Gastroesophageal sphincter (tissue), 3 donors: ENCODE measurements around the gene PASD1.

Experiments used
- POLR2A ChIP-seq, 2 donors: fragments of 450-650 bp; IDR thresholded peaks; one replicate each; pipeline ENCODE4 v1.6.1; 2017; ENCODE audit warnings: antibody characterized with exemption in 2 of 2, mild to moderate bottlenecking in 2 of 2, moderate library complexity in 1 of 2
- TF ChIP-seq, protein P1 (sequence below), 4 experiments: fragments of 200-600 bp in 2 of 4; fragments of 450-650 bp in 2 of 4; sonication (generic) in 1 of 4; IDR thresholded peaks; one replicate each; pipeline ENCODE4 v1.5.1; 2017 to 2019; ENCODE audit warnings: antibody characterized with exemption in 4 of 4, mild to moderate bottlenecking in 2 of 4, moderate library complexity in 2 of 4

DNA sequence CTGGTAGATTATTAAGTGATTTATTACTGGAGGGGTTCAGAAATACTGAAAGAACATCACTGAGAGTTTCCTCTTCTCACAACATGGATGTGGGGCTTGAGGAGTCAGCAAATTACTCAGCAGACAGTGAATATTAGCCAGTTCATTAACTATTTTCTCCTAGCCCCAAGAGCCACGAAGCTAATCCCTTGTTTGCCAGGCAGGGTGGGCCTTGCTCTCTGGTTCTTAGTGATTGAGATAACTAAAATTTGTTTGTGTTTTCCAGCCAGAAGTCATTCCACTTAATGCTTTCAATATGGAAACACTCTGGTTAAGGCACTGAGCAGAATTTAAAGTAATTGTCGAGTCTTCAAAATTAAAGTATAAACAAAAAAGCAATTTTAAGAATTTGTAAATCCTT is 40.1 kb upstream of the PASD1 start:
- TF ChIP-seq, protein P1, sequence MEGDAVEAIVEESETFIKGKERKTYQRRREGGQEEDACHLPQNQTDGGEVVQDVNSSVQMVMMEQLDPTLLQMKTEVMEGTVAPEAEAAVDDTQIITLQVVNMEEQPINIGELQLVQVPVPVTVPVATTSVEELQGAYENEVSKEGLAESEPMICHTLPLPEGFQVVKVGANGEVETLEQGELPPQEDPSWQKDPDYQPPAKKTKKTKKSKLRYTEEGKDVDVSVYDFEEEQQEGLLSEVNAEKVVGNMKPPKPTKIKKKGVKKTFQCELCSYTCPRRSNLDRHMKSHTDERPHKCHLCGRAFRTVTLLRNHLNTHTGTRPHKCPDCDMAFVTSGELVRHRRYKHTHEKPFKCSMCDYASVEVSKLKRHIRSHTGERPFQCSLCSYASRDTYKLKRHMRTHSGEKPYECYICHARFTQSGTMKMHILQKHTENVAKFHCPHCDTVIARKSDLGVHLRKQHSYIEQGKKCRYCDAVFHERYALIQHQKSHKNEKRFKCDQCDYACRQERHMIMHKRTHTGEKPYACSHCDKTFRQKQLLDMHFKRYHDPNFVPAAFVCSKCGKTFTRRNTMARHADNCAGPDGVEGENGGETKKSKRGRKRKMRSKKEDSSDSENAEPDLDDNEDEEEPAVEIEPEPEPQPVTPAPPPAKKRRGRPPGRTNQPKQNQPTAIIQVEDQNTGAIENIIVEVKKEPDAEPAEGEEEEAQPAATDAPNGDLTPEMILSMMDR (IDR thresholded peaks at IDR 0.05), result no peak
- TF ChIP-seq POLR2A (IDR thresholded peaks at IDR 0.05), result no peak
